Karpas-422 (cell line): Measurements from ENCODE around the gene PDE8A. TPM values are rescaled to one million over a fixed set of nuclear protein-coding genes. Genes with fewer than 3 reads are reported as not detected.

Experiments used
- DNase-seq: peaks from one replicate; pipeline ENCODE4 v3.0.0-alpha.2; 2015
- H2AFZ ChIP-seq: fragments of 200-600 bp; sonication (generic); 2 replicates; pipeline ENCODE4 v1.6.1; 2014; ENCODE audit warnings: antibody characterized with exemption, low read length, mixed read lengths
- H3K27ac ChIP-seq: fragments of 200-600 bp; sonication (generic); 2 replicates; pipeline ENCODE4 v1.5.1; 2014; ENCODE audit warnings: mild to moderate bottlenecking, low read length, moderate library complexity
- H3K27me3 ChIP-seq: fragments of 200-600 bp; sonication (generic); 2 replicates; pipeline ENCODE4 v1.6.1; 2014; ENCODE audit warnings: low read length, mixed read lengths
- H3K36me3 ChIP-seq: fragments of 200-600 bp; sonication (generic); 2 replicates; pipeline ENCODE4 v1.6.1; 2014; ENCODE audit warnings: low read length, mixed read lengths; ENCODE audit not compliant: insufficient read depth
- H3K4me1 ChIP-seq: fragments of 200-600 bp; sonication (generic); 2 replicates; pipeline ENCODE4 v1.6.1; 2014; ENCODE audit warnings: mild to moderate bottlenecking, low read length, mixed read lengths
- H3K4me2 ChIP-seq: fragments of 200-600 bp; sonication (generic); 2 replicates; pipeline ENCODE4 v1.6.1; 2014; ENCODE audit warnings: low read length, low read depth, mild to moderate bottlenecking; ENCODE audit not compliant: poor library complexity, severe bottlenecking
- H3K4me3 ChIP-seq: fragments of 200-600 bp; sonication (generic); 2 replicates; pipeline ENCODE4 v1.5.1; 2014; ENCODE audit warnings: mild to moderate bottlenecking, antibody characterized with exemption, low read length, mixed read lengths
- H3K79me2 ChIP-seq: fragments of 200-600 bp; sonication (generic); 2 replicates; pipeline ENCODE4 v1.6.1; 2014; ENCODE audit warnings: mild to moderate bottlenecking, low read length, mixed read lengths
- H3K9ac ChIP-seq: fragments of 200-600 bp; sonication (generic); 2 replicates; pipeline ENCODE4 v1.6.0; 2014; ENCODE audit warnings: low read length
- H3K9me2 ChIP-seq: fragments of 200-600 bp; sonication (generic), shearing (Covaris generic); replicated peaks from 2 replicates; pipeline ENCODE4 v1.6.0; 2014; ENCODE audit warnings: mild to moderate bottlenecking, low read length, moderate library complexity; ENCODE audit not compliant: insufficient read depth
- H3K9me3 ChIP-seq: fragments of 300-700, 200-600 bp; sonication (generic); 2 replicates; pipeline ENCODE4 v1.6.1; 2014; ENCODE audit warnings: low read length, mixed read lengths
- H4K20me1 ChIP-seq: fragments of 200-600 bp; sonication (generic); 2 replicates; pipeline ENCODE4 v1.6.1; 2014; ENCODE audit warnings: mild to moderate bottlenecking, antibody characterized with exemption, low read length, low read depth; ENCODE audit not compliant: insufficient read depth
- total RNA-seq: library from RNA; depleted of rRNA; stranded (reverse); fragments of >200 nt; shearing (Covaris generic); gene quantifications from 2 replicates; pipeline ENCODE4 v1.2.3, GENCODE V29; 2014; ENCODE audit warnings: low replicate concordance

Gene PDE8A
- total RNA-seq, 1 experiment from 2014 or later: 3.4 TPM

GRCh38 chr15:85006655-85007054, 25.0 kb downstream of the PDE8A start:
- H3K9me3 ChIP-seq: no peaks in the 10 kb centered on the region
- H2AFZ ChIP-seq: no peak overlapping the region
- no peaks in the 10 kb centered on the region for H3K79me2 ChIP-seq
- DNase-seq: no peak
- no peak overlapping the region for H3K9ac ChIP-seq
- H3K4me3 ChIP-seq: no peak overlapping the region
- H3K4me2 ChIP-seq: no peak overlapping the region
- H3K27ac ChIP-seq: no peak overlapping the region
- H3K9me2 ChIP-seq: no peaks in the 10 kb centered on the region
- peaks cover 17% of the 10 kb centered on the region; the same call in 1 of the 2 replicates for H4K20me1 ChIP-seq
- H3K4me1 ChIP-seq: peaks cover 32% of the 10 kb centered on the region
- no peaks in the 10 kb centered on the region for H3K27me3 ChIP-seq
- H3K36me3 ChIP-seq: no peaks in the 10 kb centered on the region

DNA sequence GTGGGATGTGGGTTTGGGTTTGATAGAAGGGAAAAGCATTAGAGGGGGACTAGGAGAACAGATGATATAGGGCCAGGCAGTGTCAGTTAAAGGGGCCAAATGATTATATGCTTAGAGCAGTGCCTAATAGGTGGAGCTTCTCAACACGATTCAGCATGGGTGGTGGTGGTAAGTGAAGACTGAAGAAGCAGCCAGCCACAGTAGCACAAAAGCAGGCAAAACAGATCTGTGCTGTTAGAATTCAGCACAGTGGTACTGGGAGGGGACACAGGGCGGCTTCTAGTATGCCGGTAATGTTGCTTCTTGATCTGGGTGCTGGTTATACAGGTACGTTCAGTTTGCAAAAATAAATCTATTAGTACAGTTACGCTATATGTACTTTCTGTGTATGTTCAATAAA, 25.5 kb downstream of the PDE8A start:
- no peak overlapping the region for H3K4me2 ChIP-seq
- H3K9ac ChIP-seq: no peak overlapping the region
- no peak overlapping the region for H2AFZ ChIP-seq
- H3K27ac ChIP-seq: no peak overlapping the region
- peaks cover 17% of the 10 kb centered on the region; the same call in 1 of the 2 replicates for H4K20me1 ChIP-seq
- H3K36me3 ChIP-seq: no peaks in the 10 kb centered on the region
- H3K9me2 ChIP-seq: no peaks in the 10 kb centered on the region
- no peak overlapping the region for H3K4me3 ChIP-seq
- H3K27me3 ChIP-seq: no peaks in the 10 kb centered on the region
- H3K9me3 ChIP-seq: no peaks in the 10 kb centered on the region
- no peaks in the 10 kb centered on the region for H3K79me2 ChIP-seq
- no peak for DNase-seq
- H3K4me1 ChIP-seq: peaks cover 32% of the 10 kb centered on the region

GRCh38 chr15:85007741-85008397, 26.2 kb downstream of the PDE8A start:
- H3K79me2 ChIP-seq: no peaks in the 10 kb centered on the region
- H3K27ac ChIP-seq: no peak overlapping the region
- no peak overlapping the region for H3K4me2 ChIP-seq
- peaks cover 32% of the 10 kb centered on the region for H3K4me1 ChIP-seq
- DNase-seq: no peak
- no peaks in the 10 kb centered on the region for H3K27me3 ChIP-seq
- no peak overlapping the region for H2AFZ ChIP-seq
- H3K4me3 ChIP-seq: no peak overlapping the region
- no peaks in the 10 kb centered on the region for H3K9me2 ChIP-seq
- H3K36me3 ChIP-seq: no peaks in the 10 kb centered on the region
- no peak overlapping the region for H3K9ac ChIP-seq
- H4K20me1 ChIP-seq: peaks cover 17% of the 10 kb centered on the region; the same call in 1 of the 2 replicates
- H3K9me3 ChIP-seq: no peaks in the 10 kb centered on the region

DNA sequence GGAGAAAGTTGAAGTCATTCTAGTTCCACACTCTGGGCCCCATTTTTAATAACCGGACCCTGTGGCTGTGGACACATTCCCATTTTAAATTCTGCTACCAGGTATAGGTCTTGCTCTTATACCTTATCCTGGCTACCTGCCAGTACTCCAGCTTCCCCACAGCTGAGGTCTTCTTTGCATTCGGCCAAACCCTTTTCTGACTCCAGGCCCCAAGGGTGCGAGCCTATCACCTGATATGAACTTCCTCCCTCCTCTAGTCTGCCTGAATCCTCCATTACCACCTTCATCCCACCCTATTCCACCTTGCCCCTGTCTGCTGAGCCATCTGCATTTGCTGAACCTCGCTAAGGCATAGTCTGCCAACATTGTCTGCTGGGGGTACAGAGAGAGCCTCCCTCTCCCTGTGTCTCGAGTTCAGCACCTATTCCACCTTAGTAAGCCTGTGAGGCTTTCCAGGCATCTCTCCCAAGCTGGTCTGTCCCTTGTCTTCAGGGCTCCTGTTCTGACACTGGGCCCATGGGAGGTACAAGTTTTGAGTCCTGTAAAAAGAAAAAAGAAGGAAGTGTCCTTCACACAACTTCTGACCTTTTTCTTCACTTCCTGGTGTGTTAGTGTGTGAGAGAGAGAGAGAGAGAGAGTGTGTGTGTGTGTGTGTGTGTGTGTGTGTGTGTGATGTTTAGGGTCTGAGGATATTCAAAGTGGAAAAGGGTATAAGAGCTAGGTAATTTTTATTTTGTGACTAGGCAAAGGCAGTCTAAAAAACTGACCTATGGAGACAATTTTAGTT, 27.0 kb downstream of the PDE8A start:
- DNase-seq: no peak
- Histone ChIP-seq H4K20me1 (peaks cover 18% of the 10 kb centered on the region; the same call in 1 of the 2 replicates), H2AFZ (no peak overlapping the region), H3K9me3 (no peaks in the 10 kb centered on the region), H3K27me3 (no peaks in the 10 kb centered on the region), H3K9ac (0 out of 2 replicates have a peak overlapping the region, but pooled peaks have one; percentile 26), H3K4me3 (no peak overlapping the region), H3K36me3 (no peaks in the 10 kb centered on the region), H3K4me2 (peak overlapping the region; percentile 25), H3K4me1 (peaks cover 30% of the 10 kb centered on the region), H3K27ac (no peak overlapping the region), H3K9me2 (no peaks in the 10 kb centered on the region), H3K79me2 (no peaks in the 10 kb centered on the region)

DNA sequence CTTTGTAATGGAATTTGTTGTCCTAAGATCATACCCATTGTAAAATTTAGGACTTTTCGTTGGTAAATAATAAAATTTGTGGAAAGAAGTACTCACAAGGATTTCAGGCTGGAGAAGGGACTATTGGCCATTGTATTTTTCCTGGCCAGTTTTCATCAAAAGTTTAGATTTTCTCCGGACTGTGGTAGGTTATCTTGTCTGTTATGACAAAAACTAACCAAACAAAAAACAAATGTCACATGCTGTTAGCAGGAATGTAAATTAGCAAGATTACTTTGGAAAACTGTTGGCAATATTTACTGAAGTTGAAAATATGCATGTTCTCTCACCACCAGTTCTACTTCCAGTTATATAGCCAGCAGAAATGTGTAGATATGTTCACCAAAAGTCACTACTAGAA, 27.8 kb downstream of the PDE8A start:
- H3K9me3 ChIP-seq: no peaks in the 10 kb centered on the region
- H3K9me2 ChIP-seq: no peaks in the 10 kb centered on the region
- H3K27me3 ChIP-seq: no peaks in the 10 kb centered on the region
- H3K27ac ChIP-seq: no peak overlapping the region
- H3K36me3 ChIP-seq: no peaks in the 10 kb centered on the region
- no peak overlapping the region for H3K9ac ChIP-seq
- no peak overlapping the region for H2AFZ ChIP-seq
- H3K4me3 ChIP-seq: no peak overlapping the region
- H3K79me2 ChIP-seq: no peaks in the 10 kb centered on the region
- DNase-seq: no peak
- peaks cover 17% of the 10 kb centered on the region; the same call in 1 of the 2 replicates for H4K20me1 ChIP-seq
- H3K4me2 ChIP-seq: no peak overlapping the region
- H3K4me1 ChIP-seq: peaks cover 22% of the 10 kb centered on the region

GRCh38 chr15:85010071-85010385, 28.4 kb downstream of the PDE8A start:
- H3K27me3 ChIP-seq: no peaks in the 10 kb centered on the region
- H3K9ac ChIP-seq: no peak overlapping the region
- H3K36me3 ChIP-seq: no peaks in the 10 kb centered on the region
- no peak overlapping the region for H3K4me2 ChIP-seq
- peaks cover 15% of the 10 kb centered on the region; the same call in 1 of the 2 replicates for H4K20me1 ChIP-seq
- H3K79me2 ChIP-seq: no peaks in the 10 kb centered on the region
- no peaks in the 10 kb centered on the region for H3K9me2 ChIP-seq
- H2AFZ ChIP-seq: no peak overlapping the region
- H3K27ac ChIP-seq: no peak overlapping the region
- H3K9me3 ChIP-seq: no peaks in the 10 kb centered on the region
- no peak overlapping the region for H3K4me3 ChIP-seq
- H3K4me1 ChIP-seq: peaks cover 26% of the 10 kb centered on the region
- DNase-seq: no peak

- Histone ChIP-seq H3K9me3 (no peaks in the 10 kb centered on the region), H3K27ac (no peak overlapping the region), H3K4me1 (peaks cover 27% of the 10 kb centered on the region), H3K9me2 (no peaks in the 10 kb centered on the region), H3K36me3 (no peaks in the 10 kb centered on the region), H3K4me3 (no peak overlapping the region), H3K9ac (no peak overlapping the region), H3K4me2 (no peak overlapping the region), H4K20me1 (peaks cover 15% of the 10 kb centered on the region; the same call in 1 of the 2 replicates), H2AFZ (no peak overlapping the region), H3K27me3 (no peaks in the 10 kb centered on the region), H3K79me2 (no peaks in the 10 kb centered on the region)
- DNase-seq: no peak
These were observed 28.9 kb downstream of the PDE8A start for GRCh38 chr15:85010386-85011159.

- Histone ChIP-seq H3K79me2 (no peaks in the 10 kb centered on the region), H3K4me3 (no peak overlapping the region), H3K36me3 (no peaks in the 10 kb centered on the region), H4K20me1 (peaks cover 15% of the 10 kb centered on the region; the same call in 1 of the 2 replicates), H3K9me3 (no peaks in the 10 kb centered on the region), H3K9ac (no peak overlapping the region), H3K27me3 (no peaks in the 10 kb centered on the region), H3K9me2 (no peaks in the 10 kb centered on the region), H3K27ac (no peak overlapping the region), H2AFZ (no peak overlapping the region), H3K4me2 (no peak overlapping the region), H3K4me1 (peaks cover 27% of the 10 kb centered on the region)
- DNase-seq: no peak
These were observed 29.5 kb downstream of the PDE8A start for GRCh38 chr15:85011160-85011571.
